RKO (cell line): ENCODE data around the gene SRL.
A peak's percentile ranks its signal among the peaks of the same experiment; 100 is the strongest.

Experiments used
- DNase-seq: peaks from one replicate; pipeline ENCODE4 v3.0.0-alpha.2; 2016; ENCODE audit warnings: low spot score

The SRL gene

DNA sequence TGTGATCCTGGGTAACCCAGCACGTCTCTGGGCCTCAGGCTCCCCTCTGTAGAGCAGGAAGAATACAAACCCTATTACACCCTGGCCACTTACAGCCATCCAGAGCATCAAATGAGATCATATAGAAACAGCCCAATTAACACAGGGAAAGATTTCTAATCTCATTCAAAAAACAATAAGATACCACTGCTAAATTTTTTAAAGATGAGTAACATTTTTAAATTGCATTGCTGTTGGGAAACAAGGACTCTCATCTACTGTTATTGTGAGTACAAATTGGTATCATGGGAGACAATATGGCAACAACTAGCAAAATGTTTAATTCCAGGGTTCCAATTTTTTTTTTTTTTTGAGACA lies 41.1 kb downstream of the SRL start:
- DNase-seq, result no peak

DNA sequence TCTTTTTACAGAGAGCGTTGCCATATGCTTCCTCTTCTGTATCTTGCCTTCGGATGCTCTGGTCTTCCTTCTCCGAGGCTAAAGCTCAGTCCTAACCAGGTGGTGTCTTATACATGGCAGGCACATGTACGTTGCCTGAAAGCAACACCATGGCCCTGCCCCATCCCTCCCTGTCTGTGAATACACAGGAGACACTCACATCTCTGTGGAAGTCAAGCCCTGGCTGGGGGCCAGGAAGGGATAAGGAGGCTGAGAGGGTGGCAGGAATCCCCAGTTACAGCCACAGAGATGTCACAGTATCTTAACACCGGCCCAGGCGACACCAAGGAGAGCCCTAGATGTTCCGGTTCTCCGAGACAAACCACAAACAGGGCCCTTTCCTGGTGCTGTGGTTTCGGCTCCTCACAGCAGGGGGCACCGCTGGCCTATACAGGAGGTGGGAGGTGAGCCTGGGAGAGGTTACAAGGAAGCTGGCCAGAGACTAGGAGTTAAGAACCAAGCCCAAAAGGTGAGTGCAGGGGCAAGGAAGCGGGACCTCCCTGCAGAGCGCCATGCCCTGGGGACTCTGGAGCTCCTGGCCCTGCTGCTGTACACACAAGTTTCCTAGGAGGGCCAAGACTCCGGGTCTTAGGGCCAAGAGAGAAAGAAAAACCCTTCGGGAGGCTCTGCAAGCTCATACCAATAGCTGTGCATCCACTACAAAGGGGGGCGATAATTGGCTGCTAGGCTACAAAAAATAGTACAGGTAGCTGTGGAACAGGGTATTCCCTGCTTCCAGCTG lies 41.7 kb downstream of the SRL start:
- DNase-seq, result peak; percentile 24

DNA sequence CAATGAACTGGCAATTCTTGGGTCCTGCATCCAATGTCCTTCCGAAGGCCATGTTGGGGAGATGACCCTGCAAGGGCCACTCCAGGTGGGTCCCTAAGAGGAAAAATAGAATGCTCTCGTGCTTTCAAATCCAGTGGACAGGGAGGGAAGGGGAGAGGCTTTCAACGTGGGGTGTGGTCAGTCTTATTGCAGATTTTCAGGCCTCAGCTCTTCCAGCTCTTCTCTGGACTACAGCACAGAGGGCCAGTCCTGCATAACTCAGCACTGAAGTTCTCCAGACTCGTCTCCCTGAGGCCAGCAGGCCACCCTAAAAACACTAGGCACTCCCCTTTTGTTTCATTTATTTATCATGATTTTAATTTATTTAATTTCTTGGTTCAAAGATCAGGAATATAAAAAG lies 43.1 kb downstream of the SRL start:
- DNase-seq, result no peak

DNA sequence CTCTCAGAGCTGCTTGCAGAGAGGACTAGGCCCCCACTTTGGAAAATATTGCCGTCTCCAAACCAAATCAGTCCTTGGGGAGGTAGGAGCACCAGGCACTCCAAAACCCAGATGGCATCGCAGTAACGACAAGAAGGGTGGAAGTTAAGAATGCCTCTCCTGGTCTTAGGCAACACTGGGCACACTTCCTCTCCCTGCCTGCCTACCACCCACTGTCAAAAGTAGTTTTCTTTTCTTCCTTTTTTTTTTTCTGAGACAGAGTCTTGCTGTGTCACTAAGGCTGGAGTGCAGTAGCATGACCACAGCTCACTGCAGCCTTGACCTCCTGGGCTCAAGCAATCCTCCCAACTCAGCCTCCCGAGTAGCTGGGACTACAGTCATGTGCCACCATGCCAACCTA lies 47.2 kb downstream of the SRL start:
- no peak for DNase-seq

DNA sequence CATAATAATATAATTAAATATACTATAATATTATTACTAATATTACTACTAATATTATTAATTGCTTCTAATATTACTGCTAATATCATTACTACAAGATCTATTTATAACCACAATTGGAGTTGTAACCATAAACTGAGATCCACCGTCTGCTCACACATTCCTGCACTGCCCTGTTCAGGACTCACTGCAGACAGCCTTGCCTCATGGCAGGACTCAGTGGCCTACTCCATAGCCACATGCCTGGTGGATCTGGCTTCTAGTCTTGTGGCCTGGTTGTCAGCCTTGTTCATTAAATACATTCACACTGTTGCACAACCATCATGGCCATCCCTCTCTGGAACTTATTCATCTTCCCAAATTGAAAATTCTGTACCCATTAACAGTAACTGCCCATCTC lies 48.0 kb downstream of the SRL start:
- DNase-seq, result no peak

DNA sequence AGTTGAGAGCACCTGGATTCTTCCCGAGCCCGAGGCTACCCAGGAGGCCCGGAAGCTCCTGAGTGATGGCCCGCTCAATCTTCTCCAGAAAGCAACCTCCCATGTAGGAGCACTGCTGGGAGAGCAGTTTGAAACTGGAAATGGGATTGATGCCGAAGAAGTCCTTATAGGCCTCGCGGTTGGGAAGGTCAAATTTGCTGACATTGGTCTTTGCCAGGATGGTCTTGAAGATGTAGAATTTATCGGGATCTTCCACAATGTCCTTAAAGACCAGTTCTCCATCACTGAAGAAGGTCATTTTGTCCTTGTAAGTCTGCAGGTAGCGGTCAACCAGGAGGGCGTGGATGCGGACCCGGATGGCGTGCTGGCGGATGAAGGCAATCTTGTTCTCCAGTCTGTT lies 49.7 kb downstream of the SRL start:
- no peak for DNase-seq

DNA sequence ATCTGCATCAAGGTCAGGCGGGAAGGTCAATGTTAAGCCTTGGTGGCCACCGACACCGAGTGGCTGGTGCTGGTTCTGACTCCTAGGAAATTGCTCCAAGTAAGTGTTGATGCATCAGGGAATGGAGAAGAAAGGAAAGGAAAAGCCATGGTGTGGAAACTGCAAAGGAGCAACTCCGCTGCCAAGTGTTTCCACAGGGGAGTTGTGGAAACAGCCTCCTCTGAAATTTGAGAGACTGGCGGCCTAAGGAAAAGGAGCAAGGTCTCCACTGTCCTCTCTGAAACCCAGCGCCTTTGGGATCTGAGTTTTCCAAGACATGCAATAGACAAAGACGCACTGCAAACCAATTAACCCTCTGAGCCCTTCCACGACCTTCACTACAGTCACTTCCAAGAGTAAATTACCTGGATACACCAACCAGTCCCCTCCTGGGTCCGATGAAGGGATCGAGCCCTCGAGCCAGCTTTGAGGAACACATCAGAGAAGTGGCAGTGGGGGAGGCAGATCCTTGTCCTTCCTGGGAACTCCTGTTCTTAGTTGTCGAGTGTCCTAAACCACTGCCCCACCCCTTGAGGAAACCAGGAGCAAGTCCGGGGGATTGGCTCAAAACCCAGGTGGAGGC lies 51.1 kb downstream of the SRL start:
- no peak for DNase-seq

DNA sequence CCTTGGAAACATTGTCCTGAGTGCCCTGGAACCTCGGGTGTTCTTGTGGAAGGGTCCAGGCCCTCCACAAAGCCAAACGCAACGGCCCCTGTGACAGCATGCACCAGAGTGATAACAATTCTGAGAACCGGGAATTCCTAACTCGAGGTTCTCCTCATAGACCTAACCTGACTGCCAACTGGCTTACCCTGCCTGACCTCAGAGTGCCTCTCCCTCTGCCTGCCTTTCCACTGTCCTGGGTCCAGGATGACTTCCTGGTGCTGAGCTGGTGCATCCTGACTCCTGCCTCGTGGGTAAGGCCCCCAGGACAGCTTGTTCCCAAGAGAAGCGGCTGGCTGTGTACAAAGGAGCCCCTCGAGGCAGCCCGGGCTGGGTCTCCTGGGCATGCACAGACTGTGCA lies 51.8 kb downstream of the SRL start:
- no peak for DNase-seq

DNA sequence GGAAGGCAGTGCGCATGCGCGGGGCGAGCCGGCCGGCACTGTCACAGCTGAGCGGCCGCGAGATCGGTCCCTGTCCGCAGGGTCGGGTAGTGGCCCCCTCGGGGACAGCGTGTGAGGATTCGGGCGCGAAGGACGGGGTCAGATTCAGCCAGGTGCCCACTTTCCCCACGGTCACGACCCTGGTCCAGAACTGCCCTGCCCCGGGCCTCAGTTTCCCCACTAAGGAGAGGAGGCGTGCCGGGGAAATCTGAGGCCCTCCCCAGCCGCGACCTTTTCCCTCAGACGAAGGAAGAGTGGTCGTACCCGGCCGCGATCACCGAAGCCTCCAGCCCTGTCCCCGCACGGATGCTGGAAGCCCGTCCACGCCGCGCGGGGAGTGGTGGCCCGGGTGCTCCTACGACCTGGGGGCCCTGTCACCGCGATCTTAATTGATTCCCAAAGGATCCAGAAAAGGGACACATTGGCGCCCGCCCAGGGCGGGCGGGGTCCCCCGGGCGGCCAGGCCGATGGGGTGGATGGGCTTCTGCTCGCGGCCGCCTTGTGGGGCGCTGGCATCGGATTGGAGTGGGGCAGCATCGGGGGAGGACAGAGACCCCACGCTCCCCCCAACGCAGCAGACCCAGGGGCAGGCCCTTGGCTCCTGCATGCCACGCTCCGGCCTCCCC lies 57.7 kb downstream of the SRL start:
- no peak for DNase-seq

DNA sequence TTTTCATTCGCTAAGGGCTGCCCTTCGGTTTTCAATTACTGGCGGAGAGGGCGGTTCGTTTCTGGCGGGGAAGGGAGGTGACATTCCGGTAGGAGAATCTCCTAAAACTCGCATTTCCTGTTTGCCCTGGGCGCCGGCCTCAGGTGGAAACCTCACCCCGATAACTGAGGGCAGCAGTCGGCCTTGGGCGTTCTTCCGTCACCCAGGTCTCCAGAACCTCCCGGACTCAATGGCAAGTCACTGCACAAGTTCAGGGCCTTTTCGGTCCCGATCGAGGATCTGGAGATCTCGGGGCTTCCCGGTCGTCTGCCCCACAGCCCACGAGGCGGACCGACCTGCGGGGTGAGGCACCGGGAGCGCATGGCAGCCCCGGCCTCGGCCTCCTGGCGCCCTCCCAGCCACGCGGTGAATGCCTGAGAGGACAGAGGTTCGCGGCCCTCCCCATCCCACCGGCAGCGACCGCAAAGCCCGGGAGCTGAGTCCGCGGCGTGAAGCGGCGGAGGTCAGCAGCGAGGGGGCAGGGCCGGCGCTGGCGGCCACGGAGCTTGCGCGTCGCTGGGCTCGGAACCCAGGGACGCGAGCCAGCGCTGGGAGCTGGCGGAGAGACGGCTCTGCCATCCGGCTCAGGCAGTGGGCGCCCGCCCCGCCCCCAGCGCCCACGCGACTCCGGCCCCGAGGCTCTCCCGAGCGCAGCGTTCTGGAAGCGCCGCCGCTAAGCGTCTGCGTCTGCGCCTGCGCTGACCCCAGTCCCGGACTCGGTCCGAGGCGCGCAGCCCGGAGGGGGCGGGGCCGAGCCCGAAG lies 58.4 kb downstream of the SRL start:
- DNase-seq, result peak; percentile 94

DNA sequence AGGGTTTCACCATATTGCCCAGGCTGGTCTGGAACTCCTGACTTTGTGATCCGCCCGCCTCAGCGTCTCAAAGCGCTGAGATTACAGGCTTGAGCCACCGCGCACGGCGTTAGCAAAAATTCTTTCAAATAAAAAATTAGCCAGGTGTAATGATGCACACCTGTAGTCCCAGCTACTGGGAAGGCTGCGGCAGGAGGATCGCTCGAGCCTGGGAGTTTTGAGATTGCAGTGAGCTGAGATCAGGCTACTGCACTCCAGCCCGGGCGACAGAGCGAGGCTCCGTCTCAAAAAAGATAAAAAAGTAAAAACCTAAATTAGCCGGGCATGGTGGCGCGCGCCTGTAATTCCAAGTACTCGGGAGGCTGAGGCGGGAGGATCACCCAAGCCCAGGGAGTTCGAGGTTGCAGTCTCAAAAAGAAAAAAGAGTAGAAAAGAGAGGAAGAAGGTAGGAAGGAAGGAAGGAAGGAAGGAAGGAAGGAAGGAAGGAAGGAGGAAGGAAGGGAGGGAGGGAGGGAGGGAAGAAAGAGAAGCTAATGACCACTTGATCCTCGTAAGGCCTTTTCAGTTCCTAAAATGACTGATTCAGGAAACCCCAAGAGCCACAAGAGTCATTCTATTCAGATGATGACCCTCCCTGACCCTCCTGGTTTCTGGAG lies 59.2 kb downstream of the SRL start:
- DNase-seq, result peak; percentile 90

DNA sequence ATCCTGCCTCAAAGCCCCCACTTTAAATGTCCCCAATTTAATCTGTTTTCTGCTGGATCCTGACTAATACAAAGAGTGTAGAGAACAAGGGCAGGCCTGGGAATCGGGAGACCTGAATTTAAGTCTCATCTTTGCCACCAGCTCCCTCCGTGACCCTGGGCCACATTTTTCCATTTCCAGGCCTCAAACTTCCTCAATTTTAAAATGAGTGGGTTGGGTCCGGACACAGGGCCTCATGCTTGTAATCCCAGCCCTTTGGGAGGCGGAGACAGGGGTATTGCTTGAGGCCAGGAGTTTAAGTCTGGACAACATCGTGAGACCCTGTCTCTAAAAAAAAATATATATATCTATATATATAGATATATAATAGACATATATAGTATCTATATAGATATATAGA lies 61.4 kb downstream of the SRL start:
- no peak for DNase-seq

DNA sequence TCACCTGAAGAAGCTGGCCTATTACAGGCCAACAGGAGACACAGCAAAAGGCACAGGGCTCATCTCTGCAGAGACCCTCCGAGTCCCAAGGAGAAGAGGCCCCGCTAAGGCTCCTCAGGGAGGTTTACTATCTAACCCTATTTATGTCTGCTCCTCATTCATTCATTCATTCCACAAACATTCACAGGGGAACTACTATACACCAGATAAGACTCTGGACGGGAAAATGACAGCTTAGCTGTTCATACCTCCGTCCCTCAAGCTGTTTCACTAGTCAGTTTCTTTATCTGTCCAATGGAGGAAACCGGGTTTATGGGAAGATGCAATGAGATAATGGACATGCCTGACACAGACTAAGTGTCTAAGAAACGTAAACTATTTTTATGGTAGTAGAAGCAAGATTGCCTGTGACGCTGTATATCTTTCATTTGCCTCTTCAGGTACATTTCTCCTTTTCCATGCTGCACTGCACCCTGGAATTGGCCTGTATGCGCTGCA lies 62.1 kb downstream of the SRL start:
- no peak for DNase-seq

DNA sequence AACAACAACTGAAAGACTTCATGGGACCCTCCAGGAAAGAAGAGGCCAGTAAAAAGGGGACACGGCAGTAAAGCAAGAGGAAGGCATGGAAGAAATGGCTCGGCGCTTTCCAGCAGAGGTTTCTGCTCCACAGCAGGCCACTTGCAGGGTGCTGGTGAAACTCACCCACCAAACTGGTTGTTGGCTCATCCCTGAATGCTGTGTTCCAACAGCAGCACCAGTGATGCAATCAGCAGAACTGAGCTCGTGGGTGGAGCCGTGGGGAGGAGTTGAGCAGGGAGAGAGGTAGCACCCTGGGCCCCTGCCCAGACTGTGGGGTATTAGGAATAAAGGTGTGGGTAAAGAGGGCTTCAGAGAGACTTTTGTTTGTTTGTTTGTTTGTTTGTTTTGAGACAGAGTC lies 62.9 kb downstream of the SRL start:
- DNase-seq, result no peak

DNA sequence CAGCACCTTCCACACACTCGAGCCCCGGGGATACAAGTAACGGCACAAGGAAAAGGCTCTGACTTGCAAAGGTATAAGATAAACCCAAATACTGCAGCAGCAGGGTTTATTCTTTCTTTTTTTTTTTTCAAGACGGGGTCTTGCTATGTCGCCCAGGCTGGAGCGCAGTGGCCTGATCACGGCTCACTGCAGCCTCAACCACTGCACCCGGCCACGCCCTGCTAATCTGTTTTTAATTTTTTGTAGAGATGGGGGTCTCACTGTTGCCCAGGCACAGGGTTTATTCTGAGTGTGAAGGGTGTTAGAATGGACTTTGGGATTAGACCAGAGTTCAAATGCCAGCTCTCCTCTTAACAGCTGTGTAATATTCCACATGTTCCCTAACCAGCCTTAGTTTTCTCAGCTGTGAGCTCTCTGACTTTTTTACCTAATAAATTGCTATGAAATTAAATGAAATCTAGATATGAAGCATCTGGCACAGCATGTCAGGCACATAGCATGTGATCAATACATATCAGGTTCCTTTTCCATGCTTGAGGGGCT lies 63.3 kb downstream of the SRL start:
- DNase-seq, result no peak

DNA sequence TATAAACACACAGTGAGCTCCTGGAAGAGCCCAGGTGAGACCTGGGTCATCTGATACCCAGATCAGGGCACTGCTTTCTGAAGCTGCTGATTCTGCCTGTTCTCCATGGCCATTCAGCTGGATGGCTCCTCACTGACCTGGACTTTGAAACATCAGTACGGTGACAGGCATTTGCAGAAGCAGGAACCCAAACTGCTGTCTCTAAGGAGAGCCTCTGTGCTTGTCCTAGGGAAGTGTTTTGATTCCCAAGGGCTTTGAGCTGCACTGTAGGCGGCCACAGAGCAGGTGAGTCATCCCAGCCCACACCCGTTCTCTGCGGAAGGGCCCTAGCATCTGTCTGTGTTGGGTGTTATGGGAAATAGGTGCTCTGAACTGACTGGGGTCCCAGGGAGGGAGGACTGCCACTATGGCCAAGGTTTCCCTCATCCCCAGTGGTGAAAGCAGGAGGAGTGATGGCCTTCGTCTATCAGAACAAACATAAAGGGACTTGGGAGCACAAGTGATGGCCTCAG lies 64.9 kb downstream of the SRL start:
- DNase-seq, result peak; percentile 56

DNA sequence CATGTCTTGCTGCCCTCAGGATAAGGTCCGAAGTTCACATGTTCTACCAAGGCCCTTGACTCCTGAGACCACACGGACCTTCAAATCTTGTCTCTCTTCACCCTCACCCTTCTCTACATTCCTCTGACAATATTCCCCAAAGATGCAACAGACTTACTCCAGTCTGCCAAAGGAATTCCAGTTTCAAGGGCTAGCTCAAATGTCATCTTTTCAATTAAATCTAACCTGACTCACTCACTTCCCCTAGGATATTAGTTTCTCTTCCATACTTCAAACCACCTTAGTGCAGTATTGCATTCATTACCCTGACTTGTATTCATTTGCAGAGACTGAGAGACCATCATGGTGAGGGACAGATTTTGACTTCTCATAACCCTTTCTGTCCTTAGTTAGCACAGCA lies 66.0 kb downstream of the SRL start:
- DNase-seq, result no peak

DNA sequence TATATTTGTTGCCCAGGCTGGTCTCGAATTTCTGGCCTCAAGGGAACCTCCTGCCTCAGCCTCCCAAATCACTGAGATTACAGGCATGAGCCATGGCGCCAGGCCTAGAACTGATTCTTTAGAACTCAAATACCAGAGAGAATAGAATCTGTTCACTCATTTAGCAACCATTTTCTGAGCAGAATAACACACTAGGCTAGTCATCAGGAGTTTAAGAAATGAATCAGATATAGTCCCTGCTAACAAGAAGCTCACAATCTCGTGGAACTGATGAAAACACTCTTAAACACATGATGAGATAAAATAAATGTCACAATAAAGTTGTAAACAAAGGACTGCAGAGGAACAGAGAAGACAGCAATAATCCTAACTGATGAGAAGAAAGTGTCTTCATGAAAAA lies 69.8 kb downstream of the SRL start:
- no peak for DNase-seq

DNA sequence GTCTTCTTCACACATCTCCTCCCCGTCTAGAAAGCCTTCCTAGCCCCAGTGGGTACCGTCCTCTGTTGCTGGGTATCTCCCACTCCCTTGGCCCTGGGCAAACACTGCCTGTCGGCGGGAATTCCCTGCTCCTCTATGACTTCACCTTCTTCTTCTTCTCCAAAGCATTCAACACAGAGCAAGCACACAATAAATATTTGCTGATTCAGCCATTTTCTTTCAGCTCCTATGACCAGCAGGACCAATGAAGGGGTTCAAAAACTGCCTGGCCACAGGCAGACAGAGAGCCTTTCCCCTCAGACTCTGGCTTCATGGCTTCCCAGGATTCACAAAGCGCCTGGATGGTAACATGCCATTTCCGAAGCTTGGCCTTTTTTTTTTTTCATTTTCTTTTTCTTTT lies 72.5 kb downstream of the SRL start:
- DNase-seq, result no peak

DNA sequence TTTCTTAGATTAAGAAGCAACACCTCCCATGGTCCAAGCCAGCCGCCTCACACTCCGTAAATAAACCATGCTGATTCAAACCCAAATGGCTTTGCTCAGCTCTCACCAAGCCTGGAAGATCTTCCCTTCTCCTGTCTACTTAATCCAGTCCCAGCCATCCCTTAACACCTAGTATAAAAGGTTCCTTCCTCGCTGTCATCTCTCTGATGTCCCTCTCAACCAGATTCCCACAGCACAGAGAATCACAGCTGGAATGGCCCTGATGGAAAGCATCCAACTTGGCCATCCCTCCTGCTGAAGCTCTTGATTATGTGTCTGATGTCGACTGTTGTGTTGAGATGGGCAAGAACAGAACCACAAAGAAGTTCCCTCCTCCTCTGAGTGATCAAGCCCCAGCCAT lies 75.1 kb downstream of the SRL start:
- no peak for DNase-seq

DNA sequence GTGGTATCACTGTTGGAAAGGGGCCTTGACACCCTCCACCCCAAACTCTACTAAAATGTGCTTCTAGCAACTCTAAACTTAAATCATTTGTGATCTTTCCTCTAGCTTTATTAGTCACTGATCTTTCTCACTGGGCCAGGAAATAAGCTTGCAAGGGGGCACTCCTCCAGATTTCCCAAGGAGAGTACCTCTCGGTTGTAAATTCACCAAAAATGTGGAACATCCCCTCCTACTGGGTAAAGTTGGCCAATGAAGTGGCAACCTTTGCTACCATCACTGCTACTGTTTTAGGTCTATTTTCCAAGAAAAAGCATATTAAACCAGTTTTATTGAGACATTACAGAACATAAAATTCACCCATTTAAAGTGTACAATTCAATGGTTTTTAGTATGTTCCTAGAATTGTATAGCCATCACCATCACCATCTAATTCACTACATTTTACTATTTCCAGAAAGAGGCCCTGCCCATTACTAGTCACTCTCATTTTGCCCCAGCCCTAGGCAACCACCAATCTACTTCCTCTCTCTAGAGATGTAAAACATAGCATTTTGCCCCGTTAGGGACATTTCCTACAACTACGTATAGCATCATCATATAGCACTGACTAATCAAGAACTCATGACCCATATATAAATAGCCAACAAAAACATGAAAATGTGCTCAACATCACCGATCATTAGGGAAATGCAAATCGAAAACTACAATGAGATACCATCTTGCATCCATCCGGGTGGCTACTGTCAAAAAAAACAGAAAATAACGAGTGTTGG lies 81.0 kb downstream of the SRL start:
- DNase-seq, result no peak
